K562 (cell line): ENCODE measurements around the gene PCP2. TPM values are rescaled to one million over a fixed set of nuclear protein-coding genes. Genes with fewer than 3 reads are reported as not detected.

Experiments used
- ARID4B ChIP-seq: sonication (generic); formaldehyde crosslinking; IDR thresholded peaks from 2 replicates; pipeline ENCODE4 v1.8.0; 2022; ENCODE audit warnings: mild to moderate bottlenecking, missing genetic modification reagents
- BRD9 ChIP-seq: fragments of 450-650 bp; IDR thresholded peaks from 2 replicates; pipeline ENCODE4 v1.6.1; 2018; ENCODE audit warnings: low read depth; ENCODE audit not compliant: partially characterized antibody
- CREBBP ChIP-seq: IDR thresholded peaks from one replicate; pipeline ENCODE4 v1.6.1; 2012; ENCODE audit warnings: low read depth, mild to moderate bottlenecking, control low read depth, inconsistent platforms, low read length
- CXXC5 ChIP-seq: fragments of 250-450 bp; sonication (Bioruptor Pico); IDR thresholded peaks from 2 replicates; pipeline ENCODE4 v1.8.0; 2022; ENCODE audit warnings: inconsistent platforms, mild to moderate bottlenecking, moderate library complexity
- HOMEZ ChIP-seq: fragments of 250-450 bp; sonication (Bioruptor Pico); IDR thresholded peaks from 2 replicates; pipeline ENCODE4 v1.4.0; 2020; ENCODE audit warnings: mild to moderate bottlenecking, moderate library complexity
- KLF6 ChIP-seq: fragments of 250-450 bp; sonication (Bioruptor Pico); IDR thresholded peaks from 2 replicates; pipeline ENCODE4 v1.4.0; 2020; ENCODE audit warnings: mild to moderate bottlenecking, moderate library complexity, borderline replicate concordance
- MNT ChIP-seq, 2 experiments: fragments of 450-650 bp; conservative IDR thresholded peaks; 2 replicates each; pipeline ENCODE4 v1.6.1; 2017; ENCODE audit warnings: mild to moderate bottlenecking in 2 of 2, moderate library complexity in 2 of 2
- MXI1 ChIP-seq: IDR thresholded peaks from 2 replicates; pipeline ENCODE4 v1.6.1; 2011; ENCODE audit warnings: low read depth, mild to moderate bottlenecking, improper control_type of control experiment, low read length
- NCOA1 ChIP-seq: fragments of 450-650 bp; IDR thresholded peaks from 2 replicates; pipeline ENCODE4 v1.6.1; 2016; ENCODE audit warnings: low read depth
- NELFE ChIP-seq: IDR thresholded peaks from 2 replicates; pipeline ENCODE4 v1.6.1; 2011; ENCODE audit warnings: mild to moderate bottlenecking; ENCODE audit not compliant: insufficient read depth, insufficient read length
- PTBP1 ChIP-seq: fragments of 200-400 bp; formaldehyde crosslinking; IDR thresholded peaks from 2 replicates; pipeline ENCODE4 v1.6.1; 2017; ENCODE audit warnings: low read depth, low read length
- SREBF2 ChIP-seq: sonication (generic); formaldehyde crosslinking; IDR thresholded peaks from 2 replicates; pipeline ENCODE4 v1.4.0; 2020; ENCODE audit warnings: mild to moderate bottlenecking, missing genetic modification reagents
- TRIM24 ChIP-seq, 2 experiments: fragments of 450-650 bp; IDR thresholded peaks; 2 replicates each; pipeline ENCODE4 v1.6.1; 2016
- ZNF134 ChIP-seq: fragments of 250-450 bp; sonication (Bioruptor Pico); conservative IDR thresholded peaks from 2 replicates; pipeline ENCODE4 v1.4.0; 2020
- ZNF217 ChIP-seq: sonication (generic); formaldehyde crosslinking; IDR thresholded peaks from 2 replicates; pipeline ENCODE4 v1.8.0; 2022; ENCODE audit warnings: mild to moderate bottlenecking, missing genetic modification reagents
- ZNF232 ChIP-seq: sonication (generic); formaldehyde crosslinking; IDR thresholded peaks from 2 replicates; pipeline ENCODE4 v1.8.0; 2022; ENCODE audit warnings: mild to moderate bottlenecking, missing genetic modification reagents
- ZNF253 ChIP-seq: fragments of 250-450 bp; sonication (Bioruptor Pico); conservative IDR thresholded peaks from 2 replicates; pipeline ENCODE4 v1.6.1; 2021; ENCODE audit warnings: mild to moderate bottlenecking
- ZNF551 ChIP-seq: fragments of 250-450 bp; sonication (Bioruptor Pico); IDR thresholded peaks from 2 replicates; pipeline ENCODE4 v1.5.0; 2021; ENCODE audit warnings: mild to moderate bottlenecking, moderate library complexity
- ZNF586 ChIP-seq: fragments of 450-650 bp; formaldehyde crosslinking; conservative IDR thresholded peaks from 2 replicates; pipeline ENCODE4 v1.4.0; 2020; ENCODE audit warnings: mild to moderate bottlenecking, moderate library complexity
- ZNF740 ChIP-seq, 3 experiments: fragments of 200-800 bp in 1 of 3; sonication (Bioruptor generic) in 1 of 3; sonication (generic) in 1 of 3; formaldehyde crosslinking in 1 of 3; IDR thresholded peaks; 2 replicates each; pipeline versions ENCODE4 v1.6.1 to v1.8.0; 2016 to 2022; ENCODE audit warnings: mild to moderate bottlenecking in 2 of 3, missing compliant biosample characterization in 2 of 3, missing genetic modification characterization in 2 of 3, missing genetic modification reagents in 1 of 3
- polyA plus RNA-seq, 8 experiments: library from polyadenylated mRNA; depleted of rRNA in 4 of 8; stranded (reverse) in 5 of 8; unstranded in 3 of 8; fragments of >200 nt; fragmentation: Nextera tagmentation in 2 of 8; fragmentation: Illumina TruSeq in 1 of 8; extraction: Ambion mirVana in 2 of 8; extraction: Trizol in 1 of 8; gene quantifications; 2 replicates each; pipeline versions ENCODE4 v1.2.1 to v1.2.3, GENCODE V29; 2011 to 2014; ENCODE audit warnings: inconsistent platforms in 1 of 8, missing spikeins in 1 of 8
- total RNA-seq, 7 experiments: library from RNA; depleted of rRNA in 6 of 7; stranded (reverse); fragments of >200 nt in 6 of 7; fragmentation: Illumina TruSeq in 2 of 7; extraction: Trizol in 2 of 7; gene quantifications; 2 replicates each; pipeline versions ENCODE4 v1.2.1 to v1.2.3, GENCODE V29; 2011 to 2021; ENCODE audit warnings: low replicate concordance in 1 of 7

PCP2 gene
- total and polyA plus RNA-seq, 9 of the 15 experiments (the other 6 are each of a cell fraction or from before 2014, with no cell fraction given), result 0.17 to 1.3 (median 0.49) TPM; not detected in 3

- peak; percentile 58; the same call in 1 of the 2 replicates for TF ChIP-seq ARID4B (CRISPR knock-in tag)
- TF ChIP-seq ZNF232 (CRISPR knock-in tag), result no peak
- TF ChIP-seq ZNF740 (CRISPR knock-in tag; IDR thresholded peaks at IDR 0.05), result no peak
- TF ChIP-seq ZNF740 (tag; IDR thresholded peaks at IDR 0.05), result no peak
- peak in 1 of 2 experiments; percentile 39; a peak in 1 of 4 replicates for TF ChIP-seq MNT (conservative IDR thresholded peaks at IDR 0.05)
- TF ChIP-seq PTBP1, result no peak
- TF ChIP-seq CXXC5, result peak; percentile 70
- no peak for TF ChIP-seq SREBF2 (CRISPR knock-in tag)
- TF ChIP-seq ZNF253, result no peak
- TF ChIP-seq NCOA1, result no peak
- TF ChIP-seq KLF6 (CRISPR knock-in tag), result no peak
- TF ChIP-seq TRIM24 (IDR thresholded peaks at IDR 0.05), result no peak
- no peak for TF ChIP-seq ZNF134 (CRISPR knock-in tag)
- 0 out of 2 replicates have a peak, but pooled peaks have one; percentile 16 for TF ChIP-seq HOMEZ (CRISPR knock-in tag)
- TF ChIP-seq ZNF586, result no peak
- no peak for TF ChIP-seq MXI1
- no peak for TF ChIP-seq ZNF551 (CRISPR knock-in tag)
- TF ChIP-seq ZNF217 (CRISPR knock-in tag), result no peak
- TF ChIP-seq NELFE, result no peak
- no peak for TF ChIP-seq BRD9
- TF ChIP-seq CREBBP, result no peak
Observed at GRCh38 chr19:7680606-7681339, 47.3 kb upstream of the PCP2 start, which contains the start of gene TRAPPC5 (continued).
